ENCODE results near the gene HCRTR1.

Gene HCRTR1

DNA sequence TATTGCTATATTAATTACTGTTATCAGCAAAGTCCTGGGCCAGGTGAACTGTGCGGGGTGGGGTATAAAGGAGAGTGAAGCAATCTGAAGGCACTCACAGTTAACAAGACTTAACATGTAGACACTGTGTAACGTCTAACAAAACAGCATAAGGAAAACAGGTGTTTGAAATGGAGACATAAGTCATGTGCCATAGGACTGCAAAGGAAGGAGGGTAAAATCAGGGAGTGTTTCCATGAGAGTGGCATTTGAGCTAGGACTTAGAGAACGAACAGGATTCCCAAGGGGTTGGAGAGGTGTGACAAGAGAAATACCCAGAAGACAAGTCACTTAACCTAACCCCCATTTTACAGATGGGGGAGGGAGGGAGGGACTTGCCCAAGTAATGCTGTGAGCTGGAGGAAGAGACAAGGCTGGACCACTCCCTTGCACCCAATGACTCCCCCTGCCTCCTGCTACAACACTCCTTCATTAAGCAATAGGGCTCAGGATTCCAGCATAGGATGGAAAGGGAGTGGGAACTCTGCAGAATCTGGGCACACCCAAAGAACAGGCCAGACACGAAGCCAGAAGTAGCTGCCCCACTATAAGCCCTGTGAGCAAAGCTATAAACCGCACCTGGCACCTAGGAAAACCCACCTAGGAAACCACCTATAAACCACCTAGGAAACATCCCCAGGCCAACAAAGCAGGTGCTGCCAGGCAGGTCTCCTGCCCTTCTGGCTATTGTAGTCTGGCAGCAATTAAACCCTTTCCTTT is 20.6 kb downstream of the HCRTR1 start:
- DNase-seq = no peak
- TF ChIP-seq POLR2A (IDR thresholded peaks at IDR 0.05; ENCODE audit: low read length) = no peak
- TF ChIP-seq GATA1 (IDR thresholded peaks at IDR 0.05; ENCODE audit: low read depth, low read length) = no peak

DNA sequence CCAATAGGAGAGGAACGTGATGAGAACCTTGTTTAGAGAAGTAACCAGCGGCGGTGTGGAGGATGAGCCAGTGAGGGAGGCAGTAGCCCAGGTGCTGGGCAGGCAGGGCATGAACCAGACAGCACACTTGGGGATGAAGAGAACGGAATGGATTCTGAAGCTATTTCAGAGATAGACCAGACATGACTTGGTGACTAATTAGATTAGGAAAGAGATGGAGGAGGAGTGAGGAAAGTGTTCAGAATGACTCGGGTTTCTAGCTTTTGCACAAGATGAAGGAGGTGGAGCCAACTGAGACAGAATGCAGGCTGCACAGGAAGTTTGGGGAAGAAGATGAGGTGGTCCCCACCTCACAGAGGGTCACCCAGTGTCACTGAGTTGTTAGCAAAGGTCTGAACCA is 22.1 kb downstream of the HCRTR1 start:
- peak; percentile 14 to 58 for DNase-seq

DNA sequence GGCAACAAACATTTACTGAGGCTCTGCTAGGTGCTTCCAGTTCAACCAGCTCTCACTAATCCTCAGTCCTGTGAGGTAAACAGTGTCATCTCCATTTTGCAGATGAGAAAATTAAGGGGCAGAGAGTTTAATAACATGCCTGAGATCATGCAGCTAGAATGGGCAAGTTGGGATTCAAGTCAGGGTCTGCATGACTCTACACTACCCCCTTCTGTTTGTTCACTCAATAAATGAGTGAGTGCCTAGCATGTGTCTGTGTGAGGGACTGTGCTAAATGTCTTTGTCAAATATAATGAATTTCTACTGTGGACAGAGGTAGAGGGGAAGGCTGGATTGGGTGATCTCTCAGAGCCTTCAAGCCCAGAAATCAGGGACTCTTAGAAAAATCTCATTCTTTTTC is 22.7 kb downstream of the HCRTR1 start:
- TF ChIP-seq GATA1 (IDR thresholded peaks at IDR 0.05; ENCODE audit: low read depth, low read length) (no peak), POLR2A (IDR thresholded peaks at IDR 0.05; ENCODE audit: low read length) (no peak)
- DNase-seq = no peak

More for the DNA sequence above, 22.1 kb downstream of the HCRTR1 start:
- TF ChIP-seq POLR2A (IDR thresholded peaks at IDR 0.05; ENCODE audit: low read length) = no peak
- TF ChIP-seq GATA1 (IDR thresholded peaks at IDR 0.05; ENCODE audit: low read depth, low read length) = no peak

DNA sequence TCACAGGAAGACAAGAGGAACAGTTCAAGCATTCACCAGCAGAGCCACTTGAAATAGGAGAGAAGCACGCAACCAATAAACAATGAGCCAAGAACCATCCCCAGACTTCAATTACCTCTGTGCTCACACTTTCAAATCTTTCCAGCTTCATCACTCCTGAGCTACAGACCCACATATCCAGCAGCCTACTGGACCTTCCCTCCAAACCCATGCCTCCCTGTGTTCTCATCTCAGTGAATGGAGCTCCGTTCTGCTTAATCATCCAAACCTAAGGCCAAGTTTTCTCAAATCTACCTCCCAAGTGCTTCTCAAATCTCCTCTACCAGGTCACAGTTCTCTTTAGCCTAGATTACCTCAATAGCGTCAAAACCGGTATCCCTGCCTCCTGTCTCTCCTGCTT is 23.5 kb downstream of the HCRTR1 start:
- TF ChIP-seq GATA1 (IDR thresholded peaks at IDR 0.05; ENCODE audit: low read depth, low read length) (no peak), POLR2A (IDR thresholded peaks at IDR 0.05; ENCODE audit: low read length) (no peak)
- no peak for DNase-seq

DNA sequence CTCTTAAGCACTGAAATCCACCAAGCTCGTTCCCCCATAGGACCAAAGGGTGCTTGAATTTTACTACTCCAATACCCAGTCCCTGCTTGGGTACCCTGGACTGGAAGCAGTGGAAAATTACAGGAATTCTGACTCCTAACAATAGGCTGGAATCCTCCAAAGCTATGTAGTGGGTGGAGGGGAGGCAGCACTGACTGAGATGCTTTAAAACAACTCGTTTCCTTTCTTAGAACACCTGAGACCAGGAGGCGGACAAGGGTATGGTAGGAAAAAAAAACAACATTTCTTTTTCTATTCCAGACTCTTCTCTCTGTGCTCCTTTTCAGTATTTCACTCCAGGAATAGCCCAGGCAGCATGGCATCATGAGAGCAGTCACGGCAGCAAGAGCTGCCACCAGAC is 24.9 kb downstream of the HCRTR1 start:
- no peak for DNase-seq
- TF ChIP-seq GATA1 (IDR thresholded peaks at IDR 0.05; ENCODE audit: low read depth, low read length) (no peak), POLR2A (IDR thresholded peaks at IDR 0.05; ENCODE audit: low read length) (no peak)

DNA sequence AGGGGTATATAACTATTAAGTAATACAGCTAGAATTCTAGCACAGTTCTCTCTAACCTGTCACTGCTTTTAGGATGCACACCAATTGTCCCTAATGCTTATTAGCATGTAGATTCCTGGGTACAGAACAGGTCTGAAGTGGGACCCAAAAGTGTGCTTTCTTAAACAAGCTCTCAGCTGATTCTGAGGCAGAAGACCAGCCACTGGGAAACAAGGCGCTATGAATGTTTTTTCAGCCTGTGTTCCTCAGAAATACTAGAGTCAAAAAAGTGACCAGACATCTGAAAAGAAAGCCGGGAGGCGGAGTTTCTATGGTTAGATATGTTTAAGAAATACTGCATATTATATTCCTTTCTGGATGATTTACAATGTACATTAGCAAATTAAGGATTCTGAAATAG is 25.4 kb downstream of the HCRTR1 start:
- TF ChIP-seq GATA1 (IDR thresholded peaks at IDR 0.05; ENCODE audit: low read depth, low read length) = no peak
- TF ChIP-seq POLR2A (IDR thresholded peaks at IDR 0.05; ENCODE audit: low read length) = no peak

DNA sequence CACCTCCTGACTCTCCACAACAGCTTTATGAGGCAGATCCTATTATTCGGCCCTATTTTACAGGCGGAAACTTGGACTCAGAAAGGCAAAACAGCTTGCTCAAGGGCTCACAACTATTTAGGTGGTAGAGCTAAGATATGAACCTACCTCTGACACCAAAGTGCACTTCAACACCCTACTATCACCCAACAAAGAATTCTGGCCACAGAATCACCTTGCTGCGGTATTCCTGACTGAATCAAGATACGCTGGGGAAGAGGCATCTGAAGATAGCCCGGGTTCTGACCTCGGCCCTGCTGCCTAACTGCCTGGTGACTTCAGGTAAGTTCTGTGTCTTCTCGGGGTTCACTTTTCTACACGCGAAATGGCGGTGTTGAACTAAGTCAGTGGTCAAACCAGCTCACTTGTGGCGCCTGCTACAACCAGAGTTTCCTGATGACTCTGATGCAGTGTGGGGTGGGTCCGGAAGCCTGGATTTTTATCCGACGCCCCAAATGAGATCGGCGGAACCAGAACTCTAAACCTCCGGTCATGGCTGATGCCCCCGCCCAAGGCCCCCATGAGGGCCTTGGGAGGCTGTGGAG is 26.6 kb downstream of the HCRTR1 start:
- no peak for TF ChIP-seq POLR2A (IDR thresholded peaks at IDR 0.05; ENCODE audit: low read length)
- no peak for TF ChIP-seq GATA1 (IDR thresholded peaks at IDR 0.05; ENCODE audit: low read depth, low read length)
- DNase-seq = no peak

More for the DNA sequence above, 25.4 kb downstream of the HCRTR1 start:
- no peak for DNase-seq

DNA sequence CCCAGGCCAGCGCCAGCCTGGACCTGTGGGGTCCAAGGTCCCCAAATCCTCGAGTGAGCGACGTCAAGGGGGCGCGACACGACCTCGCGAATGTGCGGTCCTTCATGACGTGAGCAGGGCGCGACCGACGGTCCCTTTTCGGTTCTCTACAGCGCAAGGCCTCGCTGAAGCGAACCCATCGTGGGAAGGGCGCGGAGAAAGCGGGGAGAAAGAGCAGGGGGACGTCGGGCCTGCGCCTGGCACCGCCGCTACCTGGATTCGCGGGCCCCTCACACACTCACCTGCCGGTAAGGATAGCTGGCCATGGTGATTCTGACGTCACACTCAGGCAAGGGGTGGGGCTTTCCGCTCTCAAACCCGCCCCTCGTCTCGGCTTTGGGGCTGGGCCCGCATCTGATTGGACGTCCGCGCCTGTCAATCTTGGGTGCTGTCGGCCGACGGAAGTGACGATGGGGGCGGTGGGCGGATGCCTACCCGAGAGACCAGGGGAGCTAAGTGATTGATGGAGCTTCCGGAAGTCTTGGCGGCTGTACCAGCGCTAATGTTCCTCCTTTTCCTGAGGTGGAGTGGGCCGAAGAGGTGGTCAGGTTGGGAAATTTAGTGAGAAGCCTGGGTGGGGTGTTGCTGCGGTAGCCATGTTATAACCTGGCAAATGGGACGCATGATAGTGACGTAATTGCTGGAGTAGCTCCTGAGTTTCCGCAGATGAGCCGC is 27.2 kb downstream of the HCRTR1 start, which contains the start of gene PEF1:
Gene PEF1 (minus strand): TSS at position 317 of the 714 bp plus-strand sequence. CDS start 12 bp downstream, at position 305.
- TF ChIP-seq GATA1 (IDR thresholded peaks at IDR 0.05; ENCODE audit: low read depth, low read length) (no peak), POLR2A (IDR thresholded peaks at IDR 0.05; ENCODE audit: low read length) (peak; percentile 91)
- peak; percentile 99 to 100 for DNase-seq

DNA sequence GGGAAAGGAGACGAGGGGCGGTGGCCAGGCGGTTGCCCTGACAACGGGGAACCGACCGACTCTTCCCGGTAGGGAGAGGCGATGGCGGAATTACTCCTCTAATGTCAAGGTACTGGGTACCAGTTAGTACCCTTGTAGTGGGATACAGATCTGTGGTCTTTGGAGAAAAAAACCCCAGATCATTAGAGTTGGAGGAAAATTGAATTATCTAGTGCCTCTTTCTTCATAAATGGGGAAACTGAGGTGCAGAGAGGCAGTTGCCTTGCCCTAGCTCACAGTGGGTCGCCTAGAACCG is 27.7 kb downstream of the HCRTR1 start:
- no peak for DNase-seq
- no peak for TF ChIP-seq GATA1 (IDR thresholded peaks at IDR 0.05; ENCODE audit: low read depth, low read length)
- no peak for TF ChIP-seq POLR2A (IDR thresholded peaks at IDR 0.05; ENCODE audit: low read length)

DNA sequence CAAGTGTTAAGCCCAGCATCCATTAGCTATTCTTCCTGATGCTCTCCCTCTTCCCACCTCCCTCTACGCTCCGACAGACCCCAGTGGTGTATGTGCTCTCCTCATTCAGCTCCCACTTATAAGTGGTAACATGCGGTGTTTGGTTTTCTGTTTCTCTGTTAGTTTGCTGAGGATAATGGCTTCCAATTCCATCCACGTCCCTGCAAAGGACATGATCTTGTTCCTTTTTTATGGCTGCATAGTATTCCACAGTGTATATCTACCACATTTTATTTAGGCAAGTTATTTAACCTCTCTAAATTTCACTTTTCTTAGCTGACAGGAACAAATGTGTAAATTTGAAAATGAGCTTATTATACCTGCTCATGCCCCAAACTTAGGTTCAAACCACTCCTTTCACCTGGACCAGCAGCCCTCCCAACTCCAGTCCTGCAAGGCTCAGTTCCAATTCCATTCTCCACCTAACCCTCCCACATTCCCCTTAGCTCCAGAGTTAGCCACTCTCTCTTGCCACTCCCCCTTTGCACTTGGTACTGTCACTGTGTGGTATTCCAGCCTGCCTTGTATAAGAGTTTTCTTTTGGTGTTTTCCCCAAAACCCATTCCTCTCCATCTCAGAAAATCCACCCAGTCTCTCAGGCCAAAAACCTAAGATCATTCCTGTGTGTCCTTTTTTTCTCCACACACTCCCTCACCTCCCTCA is 28.9 kb downstream of the HCRTR1 start:
- TF ChIP-seq GATA1 (IDR thresholded peaks at IDR 0.05; ENCODE audit: low read depth, low read length) = no peak
- no peak for TF ChIP-seq POLR2A (IDR thresholded peaks at IDR 0.05; ENCODE audit: low read length)
- no peak for DNase-seq

DNA sequence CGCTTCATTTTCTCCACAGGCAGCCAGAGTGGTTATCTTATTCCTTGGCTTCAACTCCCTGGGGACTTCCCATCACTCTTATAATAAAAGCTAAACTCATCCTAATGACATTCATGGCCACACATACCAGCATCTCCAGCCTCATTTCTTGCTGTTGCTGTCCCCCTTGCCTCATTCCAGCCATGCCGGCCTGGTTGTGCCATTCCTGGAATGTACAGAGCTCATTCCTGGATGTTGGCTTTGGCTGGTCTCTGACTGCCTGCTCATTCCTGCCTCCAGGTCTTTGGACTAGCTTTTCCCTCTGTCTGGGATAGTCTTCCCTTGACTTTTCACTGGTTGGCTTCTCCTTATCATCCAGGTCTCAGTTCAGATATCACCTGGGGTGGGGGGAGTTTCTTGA is 29.6 kb downstream of the HCRTR1 start:
- no peak for TF ChIP-seq POLR2A (IDR thresholded peaks at IDR 0.05; ENCODE audit: low read length)
- TF ChIP-seq GATA1 (IDR thresholded peaks at IDR 0.05; ENCODE audit: low read depth, low read length) = no peak
- no peak for DNase-seq

DNA sequence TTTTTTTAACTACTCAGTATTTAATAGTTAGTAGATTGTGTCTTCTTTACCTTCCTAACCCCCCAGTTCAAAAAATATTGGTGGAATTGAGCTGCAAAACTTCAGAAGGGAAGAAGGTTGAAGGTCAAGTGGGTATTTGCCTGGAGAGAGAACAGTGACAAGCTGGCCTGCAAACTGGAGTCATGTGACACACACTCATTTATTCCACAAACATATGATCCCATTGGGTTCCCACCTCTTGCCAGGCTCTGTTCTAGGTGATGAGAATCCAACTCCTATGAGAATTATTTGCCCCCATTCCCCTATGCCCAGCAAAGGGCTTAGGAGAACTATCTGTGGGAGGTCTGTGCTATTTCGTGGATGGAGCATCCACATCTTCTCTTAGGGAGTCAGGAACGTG is 30.7 kb downstream of the HCRTR1 start:
- DNase-seq = no peak
- TF ChIP-seq POLR2A (IDR thresholded peaks at IDR 0.05; ENCODE audit: low read length) = no peak
- TF ChIP-seq GATA1 (IDR thresholded peaks at IDR 0.05; ENCODE audit: low read depth, low read length) = no peak

DNA sequence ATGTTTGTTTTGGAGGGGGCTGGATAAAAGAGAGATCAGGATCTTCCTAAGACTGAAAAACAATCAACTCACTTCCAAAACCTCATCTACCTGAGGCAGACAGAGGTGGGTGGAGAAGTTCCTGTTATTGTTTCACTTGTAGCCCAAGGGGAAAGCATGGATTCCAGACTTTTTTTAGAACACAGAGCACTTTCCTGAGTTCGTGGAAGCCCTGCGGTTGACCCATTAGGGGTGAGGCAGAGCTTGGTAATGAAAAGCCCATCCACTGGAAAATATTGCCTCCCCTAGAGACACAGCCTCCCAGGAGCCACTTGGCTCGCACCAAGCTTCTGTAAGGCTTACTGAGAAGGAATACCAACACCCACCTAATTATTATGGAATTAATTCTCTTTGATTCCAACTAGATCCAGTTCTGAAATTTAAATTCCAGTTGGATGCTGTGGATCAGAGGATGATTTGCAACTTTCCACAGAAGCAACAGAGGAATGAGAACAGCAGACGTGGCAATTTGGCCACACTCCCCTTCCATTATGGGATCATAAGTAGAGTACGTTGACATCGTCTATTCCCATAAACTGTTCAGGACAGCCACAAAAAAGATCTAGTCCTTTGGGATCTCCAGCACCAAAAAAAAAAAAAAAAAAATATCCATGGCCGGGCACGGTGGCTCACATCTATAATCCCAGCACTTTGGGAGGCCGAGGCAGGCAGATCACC is 31.3 kb downstream of the HCRTR1 start:
- no peak for DNase-seq
- TF ChIP-seq GATA1 (IDR thresholded peaks at IDR 0.05; ENCODE audit: low read depth, low read length) (no peak), POLR2A (IDR thresholded peaks at IDR 0.05; ENCODE audit: low read length) (no peak)

Measured in erythroblast (primary cell).